ENCODE results near the gene TTC32.

Gene TTC32

GRCh38 chr2:19857806-19858205 is 44.0 kb downstream of the TTC32 start:
- DNase-seq (ENCODE audit: low read depth) = no peak
- H3K4me3 ChIP-seq (ENCODE audit: low read depth, low read length) = no peak overlapping the region
- TF ChIP-seq CTCF (conservative IDR thresholded peaks at IDR 0.05; ENCODE audit: low read depth, low read length) = no peak

GRCh38 chr2:19857100-19857499 is 44.7 kb downstream of the TTC32 start:
- peak; percentile 15 for DNase-seq (ENCODE audit: low read depth)
- no peak for TF ChIP-seq CTCF (conservative IDR thresholded peaks at IDR 0.05; ENCODE audit: low read depth, low read length)
- H3K4me3 ChIP-seq (ENCODE audit: low read depth, low read length) = no peak overlapping the region

- DNase-seq (ENCODE audit: low read depth) = no peak
- TF ChIP-seq CTCF (conservative IDR thresholded peaks at IDR 0.05; ENCODE audit: low read depth, low read length) = no peak
- H3K4me3 ChIP-seq (ENCODE audit: low read depth, low read length) = no peak overlapping the region
Observed at GRCh38 chr2:19855542-19856431, 46.0 kb downstream of the TTC32 start.

GRCh38 chr2:19854596-19855541 is 46.9 kb downstream of the TTC32 start:
- TF ChIP-seq CTCF (conservative IDR thresholded peaks at IDR 0.05; ENCODE audit: low read depth, low read length) = no peak
- no peak for DNase-seq (ENCODE audit: low read depth)
- no peak overlapping the region for H3K4me3 ChIP-seq (ENCODE audit: low read depth, low read length)

GRCh38 chr2:19851116-19851695 is 50.6 kb downstream of the TTC32 start:
- DNase-seq (ENCODE audit: low read depth) = no peak
- peak; percentile 50 for TF ChIP-seq CTCF (conservative IDR thresholded peaks at IDR 0.05; ENCODE audit: low read depth, low read length)
- no peak overlapping the region for H3K4me3 ChIP-seq (ENCODE audit: low read depth, low read length)

GRCh38 chr2:19850056-19851050 is 51.4 kb downstream of the TTC32 start:
- no peak for DNase-seq (ENCODE audit: low read depth)
- H3K4me3 ChIP-seq (ENCODE audit: low read depth, low read length) = no peak overlapping the region
- no peak for TF ChIP-seq CTCF (conservative IDR thresholded peaks at IDR 0.05; ENCODE audit: low read depth, low read length)
